Suprapubic skin (tissue), 4 donors: Measurements from ENCODE around the gene DNAJC1. TPM values are rescaled to one million over a fixed set of nuclear protein-coding genes. Genes with fewer than 3 reads are reported as not detected.

ENCODE experiments used
- DNase-seq, 2 donors: peaks; one replicate each; pipeline ENCODE4 v3.0.0-alpha.2; 2019; ENCODE audit warnings: low spot score in 2 of 2
- H3K27ac ChIP-seq: fragments of 200-600 bp; sonication (generic); one replicate; pipeline ENCODE4 v1.5.1; 2019
- H3K27me3 ChIP-seq: fragments of 200-600 bp; sonication (generic); one replicate; pipeline ENCODE4 v1.5.1; 2019
- H3K36me3 ChIP-seq: fragments of 200-600 bp; sonication (generic); one replicate; pipeline ENCODE4 v1.5.1; 2019
- H3K4me1 ChIP-seq: fragments of 200-600 bp; sonication (generic); one replicate; pipeline ENCODE4 v1.5.1; 2019
- H3K4me3 ChIP-seq: fragments of 200-600 bp; sonication (generic); one replicate; pipeline ENCODE4 v1.5.1; 2019; ENCODE audit warnings: mild to moderate bottlenecking
- H3K9me3 ChIP-seq: fragments of 200-600 bp; sonication (generic); one replicate; pipeline ENCODE4 v1.5.1; 2019
- EP300 ChIP-seq: sonication (generic); formaldehyde crosslinking; IDR thresholded peaks from one replicate; pipeline ENCODE4 v1.6.1; 2017; ENCODE audit warnings: antibody characterized with exemption
- POLR2A ChIP-seq, 2 donors: fragments of 450-650 bp; IDR thresholded peaks; one replicate each; pipeline ENCODE4 v1.6.1; 2017; ENCODE audit warnings: antibody characterized with exemption in 2 of 2, mild to moderate bottlenecking in 2 of 2, moderate library complexity in 2 of 2
- POLR2AphosphoS5 ChIP-seq, 3 donors: sonication (generic); formaldehyde crosslinking; IDR thresholded peaks; one replicate each; pipeline ENCODE4 v1.6.1; 2017; ENCODE audit warnings: antibody characterized with exemption in 3 of 3
- WGBS: methylation state at CpG from one replicate; pipeline ENCODE4 v1.1.5; 2018; 5-methylcytosine and 5-hydroxymethylcytosine counted together
- total RNA-seq, 4 donors: library from RNA; depleted of rRNA; stranded (reverse); fragments of >200 nt; gene quantifications; one replicate each; pipeline ENCODE4 v1.1.0, GENCODE V29; 2016
- TF ChIP-seq, protein P1 (sequence below), 2 donors: fragments of 200-600 bp in 1 of 2; fragments of 450-650 bp in 1 of 2; sonication (generic) in 1 of 2; IDR thresholded peaks; one replicate each; pipeline ENCODE4 v1.5.1; 2016 to 2019; ENCODE audit warnings: antibody characterized with exemption in 2 of 2, mild to moderate bottlenecking in 1 of 2, moderate library complexity in 1 of 2

DNAJC1 gene
- total RNA-seq, 4 donors from 2014 or later, result 30.6 to 70.0 (median 61.0) TPM

DNA sequence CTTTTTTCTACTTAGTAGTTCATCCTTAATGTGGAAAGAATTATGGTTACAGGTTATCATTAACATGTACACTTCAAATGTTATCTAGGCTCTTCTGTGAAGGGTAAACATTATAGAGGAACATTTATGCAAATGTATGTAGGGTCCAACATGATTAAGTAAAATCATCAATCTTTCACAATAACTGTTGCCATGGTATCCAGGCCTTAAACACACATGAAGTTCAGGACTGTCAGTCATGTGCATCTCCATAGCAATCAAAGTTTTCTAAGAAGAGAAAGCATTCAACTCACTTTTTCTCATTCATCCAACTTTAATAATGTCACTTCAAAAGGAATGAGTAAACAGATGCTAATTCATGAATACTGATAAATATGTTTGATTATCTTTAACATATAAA is 83.6 kb downstream of the DNAJC1 start:
- Histone ChIP-seq H3K27ac (no peak overlapping the region), H3K36me3 (peaks cover 4% of the 10 kb centered on the region), H3K4me1 (no peaks in the 10 kb centered on the region), H3K27me3 (no peaks in the 10 kb centered on the region), H3K9me3 (no peaks in the 10 kb centered on the region), H3K4me3 (no peak overlapping the region)
- DNase-seq, result no peak
- TF ChIP-seq POLR2AphosphoS5 (IDR thresholded peaks at IDR 0.05) (no peak), EP300 (no peak), POLR2A (IDR thresholded peaks at IDR 0.05) (no peak)
- TF ChIP-seq, protein P1, sequence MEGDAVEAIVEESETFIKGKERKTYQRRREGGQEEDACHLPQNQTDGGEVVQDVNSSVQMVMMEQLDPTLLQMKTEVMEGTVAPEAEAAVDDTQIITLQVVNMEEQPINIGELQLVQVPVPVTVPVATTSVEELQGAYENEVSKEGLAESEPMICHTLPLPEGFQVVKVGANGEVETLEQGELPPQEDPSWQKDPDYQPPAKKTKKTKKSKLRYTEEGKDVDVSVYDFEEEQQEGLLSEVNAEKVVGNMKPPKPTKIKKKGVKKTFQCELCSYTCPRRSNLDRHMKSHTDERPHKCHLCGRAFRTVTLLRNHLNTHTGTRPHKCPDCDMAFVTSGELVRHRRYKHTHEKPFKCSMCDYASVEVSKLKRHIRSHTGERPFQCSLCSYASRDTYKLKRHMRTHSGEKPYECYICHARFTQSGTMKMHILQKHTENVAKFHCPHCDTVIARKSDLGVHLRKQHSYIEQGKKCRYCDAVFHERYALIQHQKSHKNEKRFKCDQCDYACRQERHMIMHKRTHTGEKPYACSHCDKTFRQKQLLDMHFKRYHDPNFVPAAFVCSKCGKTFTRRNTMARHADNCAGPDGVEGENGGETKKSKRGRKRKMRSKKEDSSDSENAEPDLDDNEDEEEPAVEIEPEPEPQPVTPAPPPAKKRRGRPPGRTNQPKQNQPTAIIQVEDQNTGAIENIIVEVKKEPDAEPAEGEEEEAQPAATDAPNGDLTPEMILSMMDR (IDR thresholded peaks at IDR 0.05), result no peak

DNA sequence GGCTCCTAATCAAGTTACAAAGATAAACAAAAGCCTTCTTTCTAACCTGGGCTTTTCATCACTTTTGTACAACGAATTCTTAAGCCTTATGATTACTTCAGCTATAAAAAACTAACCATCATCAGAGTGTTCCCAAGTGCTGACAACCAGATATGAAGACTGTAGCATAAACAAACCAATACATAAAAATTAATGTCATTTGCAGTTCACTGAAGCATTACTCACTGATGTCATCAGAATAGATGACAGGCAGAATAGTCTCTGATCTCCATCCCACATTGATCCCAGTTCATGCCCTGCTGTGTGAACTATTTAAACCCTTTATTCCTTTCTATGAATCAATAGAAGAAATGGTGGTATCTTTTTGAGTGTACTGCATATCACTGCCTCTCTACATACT is 84.4 kb downstream of the DNAJC1 start:
- 67% methylated on average over 1 of the region's 1 CpG for WGBS
- no peak for DNase-seq
- H3K4me3 ChIP-seq, result no peak overlapping the region
- no peaks in the 10 kb centered on the region for H3K27me3 ChIP-seq
- no peaks in the 10 kb centered on the region for H3K4me1 ChIP-seq
- peaks cover 4% of the 10 kb centered on the region for H3K36me3 ChIP-seq
- TF ChIP-seq POLR2A (IDR thresholded peaks at IDR 0.05) (no peak), EP300 (no peak), POLR2AphosphoS5 (IDR thresholded peaks at IDR 0.05) (no peak)
- TF ChIP-seq, protein P1 (IDR thresholded peaks at IDR 0.05), result no peak
- no peak overlapping the region for H3K27ac ChIP-seq
- no peaks in the 10 kb centered on the region for H3K9me3 ChIP-seq

DNA sequence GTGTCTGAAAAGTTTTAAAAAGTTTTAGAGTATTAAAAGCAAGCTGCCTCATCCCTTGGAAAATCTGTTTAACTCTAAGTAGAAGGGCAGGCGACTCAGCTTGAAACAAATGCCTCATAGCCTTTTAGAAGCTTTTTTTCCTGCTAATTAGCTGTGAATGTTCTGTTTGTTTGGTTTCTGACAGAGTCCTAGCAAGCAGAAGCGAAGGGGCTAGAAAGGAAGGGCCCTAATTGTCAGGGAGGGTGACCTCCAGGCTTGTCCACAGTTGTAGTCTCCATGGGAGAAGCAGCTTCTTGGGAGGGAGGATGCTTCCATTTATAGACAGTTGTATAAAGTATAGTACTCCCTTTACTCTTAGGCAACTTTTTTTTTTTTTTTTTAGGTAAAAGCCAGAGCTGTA is 90.9 kb downstream of the DNAJC1 start:
- TF ChIP-seq POLR2AphosphoS5 (IDR thresholded peaks at IDR 0.05), result no peak
- no peak for TF ChIP-seq POLR2A (IDR thresholded peaks at IDR 0.05)
- TF ChIP-seq, protein P1 (IDR thresholded peaks at IDR 0.05), result no peak
- no peak for TF ChIP-seq EP300
- Histone ChIP-seq H3K27me3 (no peaks in the 10 kb centered on the region), H3K9me3 (no peaks in the 10 kb centered on the region), H3K4me3 (no peak overlapping the region), H3K36me3 (no peaks in the 10 kb centered on the region), H3K27ac (no peak overlapping the region), H3K4me1 (no peaks in the 10 kb centered on the region)
- no peak for DNase-seq
- 85% methylated on average over 2 of the region's 2 CpGs for WGBS

DNA sequence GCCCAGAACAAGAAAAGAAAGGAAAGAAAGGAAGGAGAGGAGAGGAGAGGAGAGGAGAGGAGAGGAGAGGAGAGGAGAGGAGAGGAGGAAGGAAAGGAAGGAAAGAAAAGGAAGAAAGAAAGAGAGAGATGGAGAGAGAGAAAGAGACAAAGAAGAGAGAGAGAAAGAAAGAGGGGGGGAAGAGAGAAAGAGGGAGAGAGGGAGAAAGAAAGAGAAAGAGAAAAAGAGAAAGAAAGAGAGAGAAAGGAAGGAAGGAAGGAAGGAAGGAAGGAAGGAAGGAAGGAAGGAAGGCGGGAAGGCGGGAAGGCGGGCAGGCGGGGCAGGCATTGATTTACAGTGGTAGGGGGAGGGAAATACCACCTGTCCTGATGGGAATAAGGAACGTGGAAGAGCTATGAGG is 92.7 kb downstream of the DNAJC1 start:
- TF ChIP-seq EP300, result no peak
- TF ChIP-seq POLR2A (IDR thresholded peaks at IDR 0.05), result no peak
- no peak for TF ChIP-seq POLR2AphosphoS5 (IDR thresholded peaks at IDR 0.05)
- TF ChIP-seq, protein P1 (IDR thresholded peaks at IDR 0.05), result no peak
- no peak overlapping the region for H3K27ac ChIP-seq
- WGBS, result 92% methylated on average over 5 of the region's 5 CpGs
- H3K4me3 ChIP-seq, result no peak overlapping the region
- DNase-seq, result no peak
- no peaks in the 10 kb centered on the region for H3K4me1 ChIP-seq
- no peaks in the 10 kb centered on the region for H3K36me3 ChIP-seq
- H3K27me3 ChIP-seq, result no peaks in the 10 kb centered on the region
- no peaks in the 10 kb centered on the region for H3K9me3 ChIP-seq

DNA sequence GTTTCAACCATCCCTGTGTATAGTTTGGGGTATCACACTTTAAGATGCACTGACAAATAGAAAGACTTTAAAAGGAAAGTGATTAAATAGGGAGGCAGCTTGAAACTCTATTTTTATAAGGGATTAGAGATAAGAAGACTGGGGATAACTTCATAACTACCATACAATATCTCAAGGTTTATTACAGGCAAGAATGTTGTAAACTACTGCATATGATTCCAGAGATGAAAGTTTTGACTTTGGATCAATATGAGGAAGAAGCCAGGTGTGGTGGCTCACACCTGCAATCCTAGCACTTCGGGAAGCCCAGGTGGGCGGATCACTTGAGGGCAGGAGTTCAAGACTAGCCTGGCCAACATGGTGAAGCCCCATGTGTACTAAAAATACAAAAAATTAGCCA is 96.1 kb downstream of the DNAJC1 start:
- peaks cover 4% of the 10 kb centered on the region for H3K36me3 ChIP-seq

More for the DNA sequence above, 96.1 kb downstream of the DNAJC1 start:
- Histone ChIP-seq H3K4me3 (no peak overlapping the region), H3K27ac (no peak overlapping the region), H3K9me3 (no peaks in the 10 kb centered on the region), H3K4me1 (no peaks in the 10 kb centered on the region), H3K27me3 (no peaks in the 10 kb centered on the region)
- WGBS, result 90% methylated on average over 2 of the region's 2 CpGs
- DNase-seq, result no peak
- TF ChIP-seq POLR2AphosphoS5 (IDR thresholded peaks at IDR 0.05) (no peak), POLR2A (IDR thresholded peaks at IDR 0.05) (no peak), EP300 (no peak)
- TF ChIP-seq, protein P1 (IDR thresholded peaks at IDR 0.05), result no peak
